ENCODE data around the gene ELK3.

ELK3 gene

DNA sequence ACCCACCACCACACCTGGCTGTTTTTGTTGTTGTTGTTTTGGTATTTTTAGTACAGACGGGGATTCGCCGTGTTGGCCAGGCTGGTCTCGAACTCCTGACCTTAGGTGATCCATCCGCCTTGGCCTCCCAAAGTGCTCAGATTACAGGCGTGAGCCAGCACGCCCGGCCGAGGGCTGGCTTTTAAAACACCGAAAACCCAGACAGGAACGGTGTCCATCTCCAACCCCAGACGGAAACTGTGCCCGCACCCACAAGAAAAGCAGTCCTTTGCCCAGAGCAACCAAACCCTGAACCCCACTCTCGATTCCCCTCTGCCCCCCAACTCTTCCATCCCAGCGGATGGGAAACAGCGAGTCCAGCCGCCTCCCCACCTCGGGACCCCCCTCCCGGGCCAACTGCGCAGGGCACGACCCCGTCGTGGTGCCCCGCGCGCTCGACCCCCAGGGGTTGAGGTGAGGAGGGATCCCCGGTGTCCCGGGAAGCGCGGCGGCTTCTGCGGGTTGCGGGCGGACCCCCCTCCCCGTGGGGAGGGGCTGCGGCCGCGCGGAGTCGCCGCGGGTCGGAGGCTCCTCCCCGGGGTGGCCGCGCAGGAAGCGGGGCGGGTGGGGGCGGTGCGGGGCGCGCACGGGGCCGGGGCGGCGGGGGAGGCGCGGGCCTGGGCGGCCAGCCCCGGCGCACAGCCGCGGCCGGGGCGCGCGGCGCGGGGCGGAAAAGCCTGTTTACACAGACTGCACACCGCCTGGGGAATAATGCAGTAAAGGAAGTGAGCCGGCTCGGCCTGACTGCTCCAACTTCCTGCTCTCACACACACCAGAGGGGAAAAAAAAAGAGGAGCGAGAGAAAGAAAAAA, at the start of gene ELK3:
TSS of gene ELK3 (plus strand) at position 651 of the 851 bp plus-strand sequence.
- peak; percentile 37 for DNase-seq

- no peak for DNase-seq
Observed at GRCh38 chr12:96146747-96147146, 47.4 kb upstream of the ELK3 start.

DNA sequence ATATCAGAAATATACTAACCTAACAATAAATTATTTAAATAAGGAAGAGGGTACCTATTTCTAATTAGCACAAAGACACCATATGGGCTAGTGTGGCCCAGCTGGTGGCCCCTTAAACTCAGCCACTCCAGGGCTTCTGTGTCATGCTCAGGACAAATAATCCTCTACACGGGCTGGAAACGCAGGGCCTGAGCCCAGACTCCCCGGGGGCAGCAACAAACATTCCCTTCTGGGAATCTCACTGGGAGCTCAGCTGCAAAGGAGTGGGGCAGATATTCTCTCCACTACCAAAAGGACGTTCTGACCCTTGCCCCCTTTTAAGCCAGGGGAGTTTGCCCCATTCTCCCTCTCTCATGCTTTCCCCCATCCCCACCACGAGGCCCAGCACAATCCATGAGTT, 43.7 kb upstream of the ELK3 start:
- DNase-seq, result no peak

GRCh38 chr12:96152164-96152563, 42.0 kb upstream of the ELK3 start:
- no peak for DNase-seq

GRCh38 chr12:96153131-96153725, 40.9 kb upstream of the ELK3 start:
- no peak for DNase-seq

DNA sequence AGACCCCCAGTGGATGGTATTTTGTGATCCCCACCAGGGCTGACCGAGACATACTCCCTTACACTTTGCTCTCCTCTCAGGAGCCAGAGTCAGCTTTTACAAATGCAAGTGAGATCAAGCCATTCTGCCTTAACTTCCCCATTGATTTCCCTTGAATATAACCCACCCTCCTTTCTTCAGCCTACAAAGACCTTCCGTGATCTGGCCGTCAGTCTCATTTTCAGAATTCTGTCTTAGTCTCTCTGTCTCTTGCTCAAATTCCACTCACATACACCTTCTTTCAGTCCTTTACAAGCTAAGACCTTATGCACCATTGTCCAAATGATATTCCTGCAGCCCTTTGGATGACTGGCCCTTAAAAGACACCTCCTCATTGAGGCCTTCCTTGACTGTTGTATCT, 39.0 kb upstream of the ELK3 start:
- no peak for DNase-seq

DNA sequence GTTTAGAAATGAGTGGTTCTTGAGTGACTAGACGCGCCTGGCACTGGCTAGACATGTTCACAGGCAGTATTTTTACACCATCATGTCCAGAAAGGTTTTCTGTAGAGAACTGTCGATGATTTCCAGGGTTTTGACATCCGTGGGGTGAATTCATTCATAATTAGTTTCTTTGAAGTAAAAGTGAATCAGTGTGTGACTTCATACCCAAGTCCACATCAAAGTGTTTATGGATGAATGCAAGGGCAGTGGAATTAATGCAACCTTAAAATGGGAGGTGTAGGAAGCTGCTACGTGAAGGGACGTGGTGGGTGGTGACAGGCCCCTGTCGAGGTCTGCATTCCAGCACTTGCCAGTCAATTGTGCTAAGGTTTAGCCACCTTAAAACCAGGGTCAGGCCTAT, 38.4 kb upstream of the ELK3 start:
- DNase-seq, result no peak

- DNase-seq, result no peak
Observed at GRCh38 chr12:96156211-96156610, 38.0 kb upstream of the ELK3 start.

GRCh38 chr12:96157427-96157826, 36.7 kb upstream of the ELK3 start:
- DNase-seq, result no peak

- DNase-seq, result no peak
Observed at GRCh38 chr12:96164951-96165811, 29.0 kb upstream of the ELK3 start.

GRCh38 chr12:96166765-96167164, 27.4 kb upstream of the ELK3 start:
- no peak for DNase-seq

- DNase-seq, result no peak
Observed at GRCh38 chr12:96167492-96167891, 26.7 kb upstream of the ELK3 start.

GRCh38 chr12:96170328-96170727, 23.8 kb upstream of the ELK3 start:
- DNase-seq, result no peak

GRCh38 chr12:96170762-96171161, 23.4 kb upstream of the ELK3 start:
- no peak for DNase-seq

DNA sequence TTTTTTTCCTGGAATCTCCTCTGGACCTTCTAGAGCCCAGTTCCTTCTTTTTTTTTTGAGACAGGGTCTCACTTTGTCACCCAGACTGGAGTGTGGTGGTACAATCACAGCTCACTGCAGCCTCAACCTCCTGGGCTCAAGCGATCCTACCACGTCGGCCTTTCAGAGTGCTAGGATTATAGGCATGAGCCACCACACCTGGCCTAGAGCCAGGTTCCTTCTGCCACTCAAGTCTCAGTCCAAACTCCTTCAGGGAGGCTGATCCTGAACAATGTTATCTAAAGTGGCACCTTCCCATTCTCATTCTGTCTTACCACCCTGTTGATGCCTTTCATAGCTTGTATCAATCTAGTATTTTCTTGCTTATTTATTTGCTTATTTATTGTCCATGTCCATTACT, 22.3 kb upstream of the ELK3 start:
- DNase-seq, result no peak

- no peak for DNase-seq
Observed at GRCh38 chr12:96172981-96173380, 21.2 kb upstream of the ELK3 start.

DNA sequence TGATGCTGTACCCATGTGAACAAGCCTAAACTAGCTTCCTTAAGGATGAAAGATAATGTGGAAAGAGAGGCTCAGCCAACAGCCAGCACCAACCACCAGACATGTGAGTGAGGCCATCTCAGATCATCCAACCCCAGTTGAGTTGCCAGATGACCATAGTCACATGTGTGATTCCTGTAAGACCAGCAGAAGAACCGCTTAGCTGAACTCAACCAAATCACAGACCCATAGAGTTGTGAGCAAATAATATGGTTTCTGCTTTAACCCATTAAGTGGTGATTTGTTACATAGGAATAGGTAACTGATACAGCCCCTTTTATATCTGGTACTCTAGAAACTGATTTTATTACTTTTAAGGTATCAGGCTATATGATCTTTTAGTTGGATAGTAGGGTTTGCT, 17.6 kb upstream of the ELK3 start:
- DNase-seq, result no peak

GRCh38 chr12:96177013-96177412, 17.2 kb upstream of the ELK3 start:
- DNase-seq, result no peak

DNA sequence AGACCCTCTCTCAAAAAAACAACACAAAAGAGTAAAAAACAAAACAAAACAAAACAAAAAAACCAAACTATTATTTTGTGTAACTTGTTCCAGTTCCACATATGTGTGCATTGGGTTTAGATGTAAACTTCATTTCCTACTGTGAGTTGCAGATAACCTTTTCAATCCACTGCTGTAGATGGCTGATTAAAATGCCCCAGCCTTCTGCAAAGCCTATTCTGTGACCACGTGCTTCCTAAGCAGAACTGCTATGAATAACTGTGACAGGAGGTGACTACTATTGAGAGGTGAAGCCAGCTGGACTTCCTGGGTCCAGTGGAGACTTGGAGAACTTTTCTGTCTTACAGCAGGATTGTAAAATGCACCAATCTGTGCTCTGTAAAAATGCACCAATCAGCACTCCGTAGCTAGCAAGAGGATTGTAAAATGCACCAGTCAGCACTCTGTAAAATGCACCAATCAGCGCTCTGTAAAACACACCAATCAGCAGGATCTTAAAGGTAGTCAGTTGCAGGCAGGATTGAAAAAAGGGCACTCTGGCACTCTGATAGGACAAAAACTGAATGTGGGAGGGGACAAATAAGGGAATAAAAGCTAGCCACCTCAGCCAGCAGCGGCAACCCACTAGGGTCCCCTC, 10.3 kb upstream of the ELK3 start:
- no peak for DNase-seq

DNA sequence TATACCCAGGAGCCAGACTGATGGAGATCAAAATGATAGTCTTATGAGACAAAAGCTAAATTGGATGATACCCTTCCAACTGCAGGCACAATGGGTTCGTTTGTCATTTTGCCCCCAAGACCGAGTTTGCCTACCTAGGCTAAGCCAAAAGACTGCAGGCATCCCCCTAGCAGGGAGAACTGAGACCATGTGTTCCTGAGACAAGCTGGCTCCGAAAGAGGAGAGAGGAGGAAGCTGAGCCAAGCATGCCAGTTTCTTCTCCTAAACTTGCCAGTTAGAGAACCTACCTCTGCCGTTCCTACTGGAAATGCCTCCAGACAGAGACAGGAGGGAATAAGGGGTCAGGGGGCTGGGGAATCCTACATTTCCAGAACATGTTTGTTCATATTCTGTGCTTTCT, 8.3 kb upstream of the ELK3 start:
- no peak for DNase-seq

GRCh38 chr12:96186607-96187301, 7.4 kb upstream of the ELK3 start:
- no peak for DNase-seq

GRCh38 chr12:96187956-96188355, 6.2 kb upstream of the ELK3 start:
- DNase-seq, result no peak

- DNase-seq, result no peak
Observed at GRCh38 chr12:96189781-96190180, 4.4 kb upstream of the ELK3 start.
